GM18508 (cell line): ENCODE measurements around the gene SLC26A1.
"Not testable (repeated sequence)": the region's sequence is repeated elsewhere in the genome, so short reads cannot be mapped to it uniquely, and the experiment has no call there.

Experiments used
- ATAC-seq: cut with Tn5 transposase; IDR thresholded peaks from one replicate; pipeline ENCODE4 v1.9.1; 2021; ENCODE audit warnings: moderate number of reproducible peaks; ENCODE audit not compliant: insufficient read depth, unreplicated experiment

Gene SLC26A1

GRCh38 chr4:986879-987623 lies 6.2 kb downstream of the SLC26A1 start, which contains the start of gene IDUA:
Gene IDUA, plus strand, starts transcription at chr4:987044. Its CDS starts 41 bp downstream, at chr4:987085.
- ATAC-seq, result no peak

DNA sequence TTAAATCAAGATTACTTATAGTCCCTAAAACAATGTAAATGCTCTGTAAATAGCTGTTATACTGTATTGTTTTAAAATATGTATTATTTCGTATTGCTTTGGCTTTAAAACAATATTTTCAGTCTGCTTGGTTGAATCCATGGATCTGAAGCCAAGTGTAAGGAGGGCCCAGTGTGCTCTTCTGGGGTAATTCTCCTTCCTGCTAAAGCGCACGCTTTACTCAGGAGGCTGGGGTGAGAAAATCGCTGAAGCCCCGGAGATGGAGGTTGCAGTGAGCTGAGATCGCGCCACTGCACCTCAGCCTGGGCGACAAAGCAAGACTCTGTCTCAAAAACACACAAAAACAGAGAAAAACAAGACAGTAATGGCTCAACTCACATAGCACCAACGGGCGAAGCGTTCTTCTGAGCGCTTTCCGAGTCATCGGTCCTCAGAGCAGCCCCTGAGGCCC lies 6.8 kb downstream of the SLC26A1 start:
- no peak for ATAC-seq

- no peak for ATAC-seq
Measured at GRCh38 chr4:985123-985830, 7.9 kb downstream of the SLC26A1 start.

DNA sequence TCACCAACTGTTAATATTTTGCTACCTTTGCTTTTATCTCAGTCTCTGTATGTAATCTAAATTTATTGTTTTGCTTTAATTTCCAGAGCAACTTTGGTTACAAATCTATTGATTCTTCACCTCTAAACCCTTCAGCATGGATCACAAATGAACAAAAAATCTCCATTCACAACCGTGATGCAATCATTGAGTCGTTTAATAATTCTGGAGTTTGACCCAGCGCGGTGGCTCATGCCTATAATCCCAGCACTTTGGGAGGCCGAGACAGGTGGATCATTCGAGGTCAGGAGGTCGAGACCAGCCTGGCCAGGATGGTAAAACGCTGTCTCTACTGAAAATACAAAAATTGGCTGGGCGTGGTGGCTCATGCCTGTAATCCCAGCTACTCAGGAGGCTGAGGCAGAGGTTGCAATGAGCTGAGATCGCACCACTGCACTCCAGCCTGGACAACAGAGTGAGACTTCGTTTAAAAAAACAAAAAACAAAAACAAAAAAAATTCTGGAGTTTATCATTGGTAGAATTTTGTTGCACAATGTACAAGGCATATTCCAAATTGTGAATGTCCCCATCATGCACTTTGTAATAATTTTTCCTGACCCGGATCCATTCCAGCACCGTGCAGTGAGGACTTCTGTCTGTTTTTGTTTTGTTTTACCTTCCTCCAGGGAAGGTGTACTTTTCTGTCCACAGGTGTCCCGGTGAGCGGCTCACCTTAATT lies 8.7 kb downstream of the SLC26A1 start:
- no peak for ATAC-seq

DNA sequence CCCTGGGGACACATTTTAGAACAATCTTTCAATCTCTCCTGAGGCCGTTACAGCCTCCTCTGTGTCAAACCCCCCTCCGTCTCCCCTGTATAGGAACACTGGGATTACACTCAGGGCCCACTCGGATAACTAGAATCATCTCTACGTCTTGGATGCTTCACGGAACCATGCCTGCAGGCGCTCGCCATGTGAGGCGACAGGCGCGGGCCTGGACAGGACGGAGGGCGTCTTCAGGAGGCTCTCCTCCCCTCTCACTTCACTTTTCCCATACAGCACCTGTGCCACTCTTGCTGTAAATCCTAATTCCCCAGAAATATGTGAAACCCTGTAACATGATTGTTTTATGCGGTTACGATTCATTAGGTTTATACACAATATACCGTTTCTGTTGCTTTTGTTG lies 10.4 kb downstream of the SLC26A1 start:
- ATAC-seq, result no peak

- ATAC-seq, result no peak
Measured at GRCh38 chr4:982291-982690, 10.9 kb downstream of the SLC26A1 start.

DNA sequence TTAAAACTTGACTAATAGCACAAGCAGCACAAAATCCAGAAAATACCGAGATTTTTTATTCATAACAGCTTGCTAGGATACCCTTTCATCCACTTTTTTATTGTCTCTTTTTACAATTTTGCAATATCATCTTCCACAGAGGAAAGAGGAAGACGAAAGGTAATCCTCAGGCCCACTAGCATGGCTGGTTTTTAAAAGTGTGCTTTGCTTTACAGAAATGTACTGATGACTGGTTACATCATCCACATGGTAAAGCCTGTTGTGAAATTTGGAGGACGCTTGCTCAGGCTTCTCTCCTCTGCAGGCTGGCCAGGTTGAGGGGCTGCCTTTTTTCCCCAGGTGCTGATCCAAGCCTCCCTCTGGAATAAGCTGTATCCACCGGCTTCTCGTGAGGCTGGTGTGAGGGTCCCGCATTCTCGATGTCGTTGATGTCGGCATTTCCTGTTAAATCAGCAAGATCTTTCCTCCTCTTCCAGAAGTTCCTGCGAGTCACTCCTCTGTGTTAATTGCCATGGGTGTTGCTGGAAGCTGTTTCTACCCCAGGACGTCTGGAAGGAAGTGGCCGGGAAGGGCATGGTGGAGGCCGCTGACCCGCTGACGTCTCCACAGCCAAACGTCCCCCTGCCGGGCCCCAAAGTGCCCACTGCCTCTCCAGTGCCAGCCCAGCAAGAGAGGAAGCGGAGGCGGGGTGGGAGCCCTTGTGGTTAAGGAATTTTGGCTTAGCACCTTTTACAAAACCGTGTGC lies 14.1 kb downstream of the SLC26A1 start:
- ATAC-seq, result no peak

- ATAC-seq, result not testable (repeated sequence)
Measured at GRCh38 chr4:976016-976415, 17.2 kb downstream of the SLC26A1 start.

GRCh38 chr4:974668-975067 lies 18.5 kb downstream of the SLC26A1 start:
- no peak for ATAC-seq

DNA sequence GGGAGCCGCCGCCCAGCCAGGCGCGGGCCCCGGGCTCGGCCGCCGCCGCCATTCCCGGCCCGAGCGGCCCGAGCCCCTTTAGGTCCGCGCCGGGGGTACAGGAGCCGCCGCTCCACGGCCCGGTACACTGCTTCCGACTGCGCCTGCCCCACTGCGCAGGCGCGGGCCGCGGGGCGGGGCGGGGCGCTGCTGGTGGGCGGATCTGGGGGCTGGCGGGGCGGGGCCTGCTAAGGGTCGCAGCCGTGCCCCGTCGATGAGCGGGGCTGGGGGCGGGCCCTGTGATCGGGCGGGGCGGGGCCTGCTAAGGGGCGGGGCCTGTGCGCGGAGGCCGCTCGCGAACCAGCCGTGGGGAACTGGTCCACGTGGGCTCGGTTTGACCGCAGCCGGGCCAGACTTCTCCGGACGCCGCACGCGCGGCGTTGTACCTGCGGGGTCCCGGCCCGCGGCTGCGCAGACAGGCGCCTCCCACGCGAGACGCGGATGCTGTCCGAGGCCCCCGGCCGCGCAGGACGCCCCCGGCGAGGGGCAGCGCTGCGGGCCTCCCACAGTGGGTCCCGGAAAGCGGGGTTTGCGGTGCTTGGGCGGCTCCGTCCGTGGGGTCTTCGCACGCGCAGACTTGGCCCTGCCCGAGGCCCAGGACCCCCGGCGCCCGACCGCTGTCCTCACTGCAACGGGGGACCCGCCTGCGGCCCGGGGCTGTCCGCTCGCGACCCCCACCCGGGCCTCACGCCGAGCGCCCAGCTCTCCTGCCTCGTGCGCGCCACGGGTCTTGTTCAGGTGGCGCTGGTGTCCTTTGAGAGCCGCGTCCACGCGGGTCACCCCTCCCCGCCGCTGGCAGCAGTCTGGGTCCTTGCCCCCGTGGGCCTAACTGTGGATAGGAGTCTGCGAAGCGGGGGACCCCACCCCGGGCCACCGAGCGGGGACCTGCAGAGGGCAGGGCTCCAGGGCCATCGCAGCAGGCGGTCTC lies 19.5 kb downstream of the SLC26A1 start, which contains the start of gene DGKQ:
Gene DGKQ, minus strand, starts transcription at position 139 of the 967 bp plus-strand sequence. Its CDS starts 87 bp downstream, at position 52.
- no peak for ATAC-seq

DNA sequence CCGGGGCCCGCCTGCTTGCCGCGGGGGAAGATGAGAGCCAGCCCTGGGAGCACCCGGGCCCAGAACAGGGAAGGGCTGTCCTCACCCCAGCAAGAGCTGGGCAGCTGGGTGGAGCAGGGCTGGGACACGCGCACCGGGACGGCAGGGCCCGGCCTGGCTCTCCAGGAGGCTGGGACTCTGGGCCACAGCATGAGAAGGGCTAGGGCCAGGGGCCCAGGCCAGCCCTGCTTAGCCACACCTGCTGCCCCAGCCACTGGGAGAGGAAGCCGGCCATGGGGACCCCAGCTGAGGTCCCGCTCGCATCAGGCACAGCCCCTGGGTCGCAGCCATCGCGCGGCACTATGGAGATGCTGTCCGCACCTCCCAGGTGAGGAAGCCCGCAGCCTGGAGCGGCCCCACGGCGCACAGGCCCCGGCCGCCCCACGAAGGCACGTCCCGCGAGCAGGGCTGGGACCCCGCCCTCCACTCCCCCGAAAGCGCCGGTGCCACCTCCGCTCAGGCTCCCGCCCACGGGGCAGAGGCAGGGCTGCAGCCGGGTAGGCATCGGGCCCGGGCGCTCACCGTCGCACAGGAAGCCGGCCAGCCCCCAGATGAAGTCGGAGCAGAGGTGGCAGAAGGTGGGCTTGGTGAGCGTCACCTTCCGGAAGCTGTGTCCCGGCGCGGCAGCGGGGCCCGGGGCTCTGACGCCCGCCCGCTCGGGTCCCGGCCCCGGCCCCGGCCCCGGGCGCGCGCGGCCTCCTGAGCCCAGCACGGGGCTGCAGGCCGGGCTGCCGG lies 20.4 kb downstream of the SLC26A1 start:
- no peak for ATAC-seq

DNA sequence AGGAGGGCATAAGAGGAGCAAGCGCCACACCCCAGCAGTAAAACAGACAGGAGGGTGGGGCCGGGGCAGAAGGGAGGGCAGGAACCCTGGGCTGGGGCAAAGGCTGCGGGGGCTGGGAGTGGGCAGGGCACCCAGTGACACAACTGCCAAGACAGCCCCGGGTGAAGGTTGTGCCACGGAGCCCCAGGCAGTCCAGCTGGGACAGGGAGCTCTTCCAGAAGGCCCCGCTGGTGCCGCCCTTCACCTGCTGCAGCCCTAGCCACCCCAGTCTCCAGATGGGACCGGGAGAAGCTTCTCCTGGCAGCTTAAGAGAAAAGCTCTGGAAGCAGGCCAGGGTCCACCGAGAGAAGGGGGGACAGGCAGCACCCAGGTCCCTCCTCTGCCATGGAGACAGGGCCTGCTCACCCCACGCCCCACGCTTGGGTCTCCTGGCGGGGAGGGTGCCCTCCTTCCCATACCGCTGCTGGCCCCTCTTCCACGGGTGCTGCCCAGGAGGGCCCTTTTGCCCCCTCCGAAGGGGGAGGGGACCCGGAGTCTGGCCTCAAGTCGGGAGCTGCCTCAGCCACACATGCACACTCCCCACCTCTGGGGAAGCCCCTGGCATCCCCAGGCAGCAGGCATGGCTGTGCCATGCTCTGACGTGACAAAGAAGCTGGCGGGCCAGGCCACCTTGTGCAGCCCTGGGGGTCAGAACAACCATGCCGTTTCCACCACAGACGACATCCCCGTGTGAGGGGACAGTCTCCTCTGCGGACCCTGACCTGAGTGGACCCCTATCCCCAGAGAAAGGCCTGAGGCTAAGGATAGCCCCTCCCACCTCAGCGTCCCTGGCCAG lies 21.3 kb downstream of the SLC26A1 start:
- no peak for ATAC-seq

GRCh38 chr4:970854-971520 lies 22.2 kb downstream of the SLC26A1 start:
- ATAC-seq, result no peak

DNA sequence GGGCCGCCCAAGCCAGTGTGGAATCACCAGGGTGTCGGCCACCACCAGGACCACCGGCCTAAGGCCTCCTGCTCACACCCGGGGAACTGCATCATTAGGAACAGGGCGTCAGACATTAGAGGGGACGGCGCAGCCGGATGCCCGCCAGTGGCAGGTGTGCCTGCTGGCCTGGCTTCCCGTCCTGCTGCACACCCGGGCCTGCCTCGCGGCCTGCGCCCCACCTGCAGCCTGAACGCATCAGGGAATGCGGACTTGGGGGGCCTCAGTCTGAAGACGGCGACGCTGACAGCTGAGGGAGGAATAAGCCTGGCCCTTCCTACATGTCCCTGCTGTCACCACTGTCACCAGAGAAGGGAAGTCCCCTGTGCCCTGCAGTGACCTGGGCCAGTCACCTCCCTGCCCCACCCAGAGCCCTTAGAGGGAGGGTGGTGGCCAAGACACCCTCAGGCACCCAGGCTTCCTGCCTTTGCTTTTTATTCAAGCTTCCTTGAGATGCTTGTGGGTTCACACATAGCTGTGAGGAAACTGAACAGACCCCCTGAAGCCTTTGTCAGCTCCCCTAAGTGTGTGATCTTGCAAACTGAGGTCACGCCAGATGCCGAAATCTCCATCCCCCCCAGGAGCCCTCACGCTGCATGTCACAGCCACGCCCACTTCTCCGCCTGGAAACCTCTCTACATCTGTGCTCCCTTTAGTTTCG lies 23.0 kb downstream of the SLC26A1 start:
- no peak for ATAC-seq

GRCh38 chr4:968621-969394 lies 24.4 kb downstream of the SLC26A1 start:
- ATAC-seq, result no peak

DNA sequence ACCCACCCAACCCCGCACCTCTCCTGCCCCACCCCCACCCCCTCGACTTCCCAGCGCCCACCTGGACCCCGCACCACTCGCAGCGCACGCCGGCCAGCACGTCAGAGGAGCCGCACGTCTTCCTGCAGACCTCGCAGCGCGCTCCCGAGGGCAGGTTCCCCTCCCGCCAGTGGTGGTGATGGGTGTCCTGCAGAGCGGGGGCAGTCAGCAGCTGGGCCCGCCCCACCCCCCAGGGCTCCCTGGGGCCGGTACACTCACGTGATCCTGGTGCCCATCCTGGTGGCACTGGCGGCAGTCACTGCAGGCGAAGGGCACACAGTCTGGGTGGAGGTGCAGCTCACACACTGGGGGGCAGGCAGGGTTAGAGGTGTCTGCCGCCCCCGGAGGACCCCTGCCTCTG lies 25.0 kb downstream of the SLC26A1 start:
- ATAC-seq, result no peak
